GM12878 (cell line): ENCODE measurements around the gene SPRED2. TPM values are rescaled to one million over a fixed set of nuclear protein-coding genes. Genes with fewer than 3 reads are reported as not detected.

ENCODE experiments used
- ATAC-seq: fragments of 200-7000 bp; cut with Tn5 transposase; 3 replicates; pipeline ENCODE4 v1.9.1; 2020; ENCODE audit warnings: mild to moderate bottlenecking, moderate library complexity
- BruUV-seq: library from RNA; stranded (reverse); fragments of 400-500 nt; replicated peaks from 2 replicates; lab custom pipeline; 2021; lab: Mats Ljungman, UMichigan
- CTCF ChIA-PET: fragments of 300-600 bp; sonication (Branson Sonifier 250); formaldehyde crosslinking; extraction: SDS; loops from one replicate; lab custom pipeline; 2021; ENCODE audit warnings: inconsistent platforms; lab: Yijun Ruan, JAX
- POLR2A ChIA-PET: fragments of 350-600 bp; formaldehyde crosslinking; extraction: SDS; loops from one replicate; lab custom pipeline; 2021; ENCODE audit warnings: inconsistent platforms; lab: Charles Lee
- RAD21 ChIA-PET: fragments of 300-600 bp; sonication (Branson Sonifier 250); formaldehyde crosslinking; loops from one replicate; lab custom pipeline; 2023; ENCODE audit warnings: antibody characterized with exemption; ENCODE audit not compliant: unreplicated experiment; lab: Charles Lee
- SMC1A ChIA-PET: fragments of 300-600 bp; sonication (Branson Sonifier 250); formaldehyde crosslinking; loops from one replicate; lab custom pipeline; 2023; ENCODE audit not compliant: unreplicated experiment, uncharacterized antibody; lab: Charles Lee
- DNase-seq: peaks from one replicate; pipeline ENCODE4 v3.0.0-alpha.2; 2011; ENCODE audit warnings: low read depth, low spot score
- FAIRE-seq: peaks from 3 replicates; lab custom pipeline; 2011; peaks lifted over from hg19 to GRCh38; lab: Jason Lieb, UNC
- H2AFZ ChIP-seq: 2 replicates; pipeline ENCODE4 v1.6.0; 2011; ENCODE audit warnings: low read depth, low read length, control low read depth; ENCODE audit not compliant: control insufficient read depth
- H3K27ac ChIP-seq: 2 replicates; pipeline ENCODE4 v1.5.1; 2011; ENCODE audit warnings: control low read depth; ENCODE audit not compliant: control insufficient read depth, insufficient read depth
- H3K27me3 ChIP-seq, 2 experiments: replicated peaks in 1 of 2; 2 replicates each; pipeline versions ENCODE4 v1.6.0 to v1.6.1; 2011; ENCODE audit warnings: low read length in 1 of 2; ENCODE audit not compliant: control insufficient read depth in 2 of 2, insufficient read depth in 2 of 2
- H3K36me3 ChIP-seq, 2 experiments: 2 replicates each; pipeline ENCODE4 v1.5.1; 2011; ENCODE audit warnings: low read length in 1 of 2; ENCODE audit not compliant: control insufficient read depth in 2 of 2, insufficient read depth in 2 of 2
- H3K4me1 ChIP-seq: 2 replicates; pipeline ENCODE4 v1.6.1; 2011; ENCODE audit warnings: mild to moderate bottlenecking, low read length, moderate library complexity, mixed read lengths; ENCODE audit not compliant: control insufficient read depth, insufficient read depth
- H3K4me2 ChIP-seq: 2 replicates; pipeline ENCODE4 v1.6.0; 2011; ENCODE audit warnings: control low read depth; ENCODE audit not compliant: control insufficient read depth, insufficient read depth
- H3K4me3 ChIP-seq: fragments of 200-600 bp; sonication (generic); 2 replicates; pipeline ENCODE4 v1.5.1; 2016
- H3K79me2 ChIP-seq: 2 replicates; pipeline ENCODE4 v1.6.0; 2011; ENCODE audit warnings: low read length; ENCODE audit not compliant: control insufficient read depth, insufficient read depth
- H3K9ac ChIP-seq: 2 replicates; pipeline ENCODE4 v1.8.0; 2011; ENCODE audit warnings: low read length, control low read depth, mixed read lengths; ENCODE audit not compliant: control insufficient read depth, insufficient read depth
- H3K9me3 ChIP-seq: replicated peaks from 3 replicates; pipeline ENCODE4 v1.5.1; 2011; ENCODE audit warnings: mild to moderate bottlenecking, low read length; ENCODE audit not compliant: control insufficient read depth, insufficient read depth
- H4K20me1 ChIP-seq: 2 replicates; pipeline ENCODE4 v1.6.0; 2011; ENCODE audit not compliant: control insufficient read depth, insufficient read depth
- ATF2 ChIP-seq: IDR thresholded peaks from 2 replicates; pipeline ENCODE4 v1.6.1; 2012; ENCODE audit warnings: low read length, inconsistent platforms
- BACH1 ChIP-seq: fragments of 450-650 bp; IDR thresholded peaks from 2 replicates; pipeline ENCODE4 v1.6.1; 2017; ENCODE audit warnings: mild to moderate bottlenecking, borderline replicate concordance
- E4F1 ChIP-seq: fragments of 450-650 bp; IDR thresholded peaks from 2 replicates; pipeline ENCODE4 v1.6.1; 2018; ENCODE audit warnings: borderline replicate concordance, mild to moderate bottlenecking; ENCODE audit not compliant: partially characterized antibody
- EGR1 ChIP-seq, 2 experiments: IDR thresholded peaks; 1 replicate in 1 of 2; 2 replicates in 1 of 2; pipeline ENCODE4 v1.6.1; 2011 to 2012; ENCODE audit warnings: low read depth in 2 of 2, low read length in 2 of 2, borderline replicate concordance in 1 of 2, mild to moderate bottlenecking in 1 of 2, moderate library complexity in 1 of 2
- HCFC1 ChIP-seq: fragments of 150-350 bp; IDR thresholded peaks from 2 replicates; pipeline ENCODE4 v1.6.1; 2014; ENCODE audit warnings: low read length
- IKZF2 ChIP-seq, 2 experiments: fragments of 450-650 bp; IDR thresholded peaks; 2 replicates each; pipeline ENCODE4 v1.6.1; 2017; ENCODE audit warnings: mild to moderate bottlenecking in 2 of 2, moderate library complexity in 2 of 2
- IRF4 ChIP-seq: IDR thresholded peaks from 2 replicates; pipeline ENCODE4 v1.6.1; 2011; ENCODE audit warnings: low read depth, low read length
- MYC ChIP-seq: IDR thresholded peaks from 2 replicates; pipeline ENCODE4 v1.6.1; 2011; ENCODE audit warnings: mild to moderate bottlenecking, low read length, moderate library complexity, inconsistent platforms; ENCODE audit not compliant: insufficient read depth, insufficient replicate concordance, insufficient read length, severe bottlenecking
- SKIL ChIP-seq: fragments of 450-650 bp; IDR thresholded peaks from 2 replicates; pipeline ENCODE4 v1.6.1; 2017; ENCODE audit warnings: mild to moderate bottlenecking, low read depth, inconsistent platforms; ENCODE audit not compliant: poor library complexity, severe bottlenecking
- SMARCA5 ChIP-seq: fragments of 450-650 bp; IDR thresholded peaks from 2 replicates; pipeline ENCODE4 v1.6.1; 2017; ENCODE audit warnings: mild to moderate bottlenecking
- STAT1 ChIP-seq: fragments of 450-650 bp; conservative IDR thresholded peaks from 2 replicates; pipeline ENCODE4 v1.6.1; 2014; ENCODE audit warnings: antibody characterized with exemption, mild to moderate bottlenecking
- TBL1XR1 ChIP-seq: IDR thresholded peaks from 2 replicates; pipeline ENCODE4 v1.6.1; 2012; ENCODE audit warnings: low read depth, low read length, improper control_type of control experiment
- ZNF687 ChIP-seq: fragments of 450-650 bp; IDR thresholded peaks from 2 replicates; pipeline ENCODE4 v1.6.1; 2017; ENCODE audit warnings: mild to moderate bottlenecking, moderate library complexity
- ZZZ3 ChIP-seq: IDR thresholded peaks from 2 replicates; pipeline ENCODE4 v1.6.1; 2011; ENCODE audit warnings: low read depth; ENCODE audit not compliant: control insufficient read depth, insufficient read length
- WGBS: methylation state at CpG from one replicate; pipeline ENCODE4 v1.1.6; 2016; ENCODE audit warnings: low lambda C conversion rate; ENCODE audit not compliant: insufficient replicate concordance, insufficient coverage; ENCODE audit errors: missing lambda C conversion rate; 5-methylcytosine and 5-hydroxymethylcytosine counted together
- in situ Hi-C: fragments of 300-500 bp; cut with MboI; formaldehyde crosslinking; loops from 9 replicates; pipeline ENCODE4 v1.14.3; 2018; ENCODE audit warnings: mixed read lengths
- intact Hi-C: fragments of 100-400 bp; cut with micrococcal nuclease; formaldehyde crosslinking; loops from one replicate; pipeline ENCODE4 v1.14.2; 2022; ENCODE audit not compliant: unreplicated experiment
- polyA plus RNA-seq, 11 experiments: library from polyadenylated mRNA; depleted of rRNA in 4 of 11; unstranded in 6 of 11; stranded (reverse) in 5 of 11; fragments of >200 nt; fragmentation: Nextera tagmentation in 4 of 11; fragmentation: Illumina TruSeq in 1 of 11; extraction: Ambion mirVana in 4 of 11; extraction: Trizol in 1 of 11; gene quantifications; 1 replicate in 1 of 11; 2 replicates in 10 of 11; pipeline versions ENCODE4 v1.2.1 to v1.2.3, GENCODE V29; 2011 to 2016; ENCODE audit warnings: inconsistent platforms in 2 of 11, missing spikeins in 2 of 11, low read depth in 1 of 11
- total RNA-seq, 4 experiments: library from RNA; depleted of rRNA in 3 of 4; stranded (reverse); fragments of >200 nt in 3 of 4; fragmentation: Illumina TruSeq in 1 of 4; extraction: Trizol in 1 of 4; gene quantifications; 2 replicates each; pipeline versions ENCODE4 v1.2.1 to v1.2.3, GENCODE V29; 2013 to 2021

SPRED2 gene
- total and polyA plus RNA-seq, 10 of the 15 experiments (the other 5 are each of a cell fraction or from before 2014, with no cell fraction given), result 3.0 to 23.9 (median 9.7) TPM

GRCh38 chr2:65409045-65409444 lies 23.4 kb downstream of the SPRED2 start:
- Histone ChIP-seq H3K27ac (no peak overlapping the region), H4K20me1 (no peaks in the 10 kb centered on the region), H3K9ac (no peak overlapping the region), H3K4me2 (no peak overlapping the region), H3K36me3 (no peaks in the 10 kb centered on the region), H3K9me3 (no peaks in the 10 kb centered on the region), H3K4me3 (no peak overlapping the region), H3K79me2 (no peaks in the 10 kb centered on the region; the same call in 1 of the 2 replicates), H3K27me3 (no peaks in the 10 kb centered on the region), H2AFZ (no peak overlapping the region), H3K4me1 (peaks cover 22% of the 10 kb centered on the region)
- in situ Hi-C loops (no loop called here), intact Hi-C loops (no loop called here)
- SMC1A ChIA-PET, result interaction anchor here (3.2 to 4.8 kb wide), 4 partner anchors 12 to 51 kb away, joined by 21 to 35 read pairs (median 28); no protein-coding TSS in a partner anchor
- FAIRE-seq (no peak), DNase-seq (no peak), ATAC-seq (no peak)
- POLR2A ChIA-PET, result interaction anchor here (0.7 kb wide), 1 partner anchor 8 kb away, joined by 3 read pairs; no protein-coding TSS in a partner anchor
- no TSS peak for BruUV-seq
- CTCF ChIA-PET, result interaction anchor here (0.7 to 1.2 kb wide), 3 partner anchors 18 to 119 kb away, joined by 3 to 4 read pairs (median 4); no protein-coding TSS in a partner anchor
- RAD21 ChIA-PET, result interaction anchor here (1.3 to 4.8 kb wide), 3 partner anchors 12 to 20 kb away, joined by 4 to 29 read pairs (median 20); no protein-coding TSS in a partner anchor
- WGBS, result 21% methylated on average over 2 of the region's 2 CpGs
- TF ChIP-seq BACH1, result no peak
- TF ChIP-seq ZZZ3, result no peak
- no peak for TF ChIP-seq STAT1
- TF ChIP-seq ATF2, result no peak
- no peak for TF ChIP-seq SKIL
- no peak for TF ChIP-seq HCFC1
- no peak for TF ChIP-seq IRF4
- no peak for TF ChIP-seq MYC
- TF ChIP-seq IKZF2 (IDR thresholded peaks at IDR 0.05), result no peak
- no peak for TF ChIP-seq SMARCA5
- TF ChIP-seq ZNF687, result no peak
- TF ChIP-seq EGR1 (IDR thresholded peaks at IDR 0.05; ENCODE audit: borderline replicate concordance in 1 of 2, low read depth in 2 of 2, low read length in 2 of 2), result no peak
- TF ChIP-seq E4F1, result no peak
- TF ChIP-seq TBL1XR1, result no peak
